GM18951 (cell line): ENCODE data around the gene TLCD3B.

Experiments used
- POLR2A ChIP-seq: IDR thresholded peaks from 4 replicates; pipeline ENCODE4 v1.6.1; 2011; ENCODE audit warnings: mild to moderate bottlenecking; ENCODE audit not compliant: insufficient read length, insufficient read depth; ENCODE audit errors: extremely low read depth
- in situ Hi-C: fragments of 300-500 bp; cut with MboI; formaldehyde crosslinking; loops from one replicate; pipeline ENCODE4 v1.12.0; 2022; ENCODE audit warnings: low sequenced_read_pairs, mixed read lengths, inconsistent platforms; ENCODE audit not compliant: unreplicated experiment

TLCD3B gene

GRCh38 chr16:29986231-29986630 lies 44.8 kb downstream of the TLCD3B start:
- no peak for TF ChIP-seq POLR2A
- in situ Hi-C loops, result no loop called here

DNA sequence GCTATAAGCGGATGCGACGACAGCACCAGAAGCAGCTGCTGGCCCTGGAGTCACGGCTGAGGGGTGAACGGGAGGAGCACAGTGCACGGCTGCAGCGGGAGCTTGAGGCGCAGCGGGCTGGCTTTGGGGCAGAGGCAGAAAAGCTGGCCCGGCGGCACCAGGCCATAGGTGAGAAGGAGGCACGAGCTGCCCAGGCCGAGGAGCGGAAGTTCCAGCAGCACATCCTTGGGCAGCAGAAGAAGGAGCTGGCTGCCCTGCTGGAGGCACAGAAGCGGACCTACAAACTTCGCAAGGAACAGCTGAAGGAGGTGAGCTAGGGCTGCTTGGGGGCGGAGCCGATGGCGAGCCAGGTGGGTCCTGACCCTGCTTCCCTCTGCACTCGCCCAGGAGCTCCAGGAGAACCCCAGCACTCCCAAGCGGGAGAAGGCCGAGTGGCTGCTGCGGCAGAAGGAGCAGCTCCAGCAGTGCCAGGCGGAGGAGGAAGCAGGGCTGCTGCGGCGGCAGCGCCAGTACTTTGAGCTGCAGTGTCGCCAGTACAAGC lies 45.7 kb downstream of the TLCD3B start:
- TF ChIP-seq POLR2A, result no peak
- in situ Hi-C loops, result no loop called here

DNA sequence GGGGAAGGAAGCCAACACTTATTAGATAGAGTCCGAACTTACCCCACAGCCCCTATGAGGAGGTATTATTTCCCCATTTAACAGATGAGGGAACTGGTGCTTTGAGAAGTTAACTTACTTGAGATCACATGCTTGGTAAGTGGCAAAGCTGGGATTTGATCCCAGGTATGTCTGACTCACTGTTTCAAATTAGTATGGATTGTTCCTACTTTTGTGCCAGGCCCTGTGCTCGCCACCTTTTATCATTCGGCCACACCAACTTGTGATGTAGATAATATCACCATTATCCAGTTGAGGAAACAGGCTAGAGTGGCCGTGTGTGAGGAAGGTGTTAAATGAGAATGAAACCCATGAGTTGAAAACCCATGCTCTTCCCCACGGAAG lies 46.3 kb downstream of the TLCD3B start:
- no peak for TF ChIP-seq POLR2A
- in situ Hi-C loops, result no loop called here

GRCh38 chr16:29984137-29984763 lies 46.8 kb downstream of the TLCD3B start:
- in situ Hi-C loops, result no loop called here
- TF ChIP-seq POLR2A, result no peak

GRCh38 chr16:29983420-29984136 lies 47.5 kb downstream of the TLCD3B start:
- in situ Hi-C loops, result no loop called here
- TF ChIP-seq POLR2A, result no peak

DNA sequence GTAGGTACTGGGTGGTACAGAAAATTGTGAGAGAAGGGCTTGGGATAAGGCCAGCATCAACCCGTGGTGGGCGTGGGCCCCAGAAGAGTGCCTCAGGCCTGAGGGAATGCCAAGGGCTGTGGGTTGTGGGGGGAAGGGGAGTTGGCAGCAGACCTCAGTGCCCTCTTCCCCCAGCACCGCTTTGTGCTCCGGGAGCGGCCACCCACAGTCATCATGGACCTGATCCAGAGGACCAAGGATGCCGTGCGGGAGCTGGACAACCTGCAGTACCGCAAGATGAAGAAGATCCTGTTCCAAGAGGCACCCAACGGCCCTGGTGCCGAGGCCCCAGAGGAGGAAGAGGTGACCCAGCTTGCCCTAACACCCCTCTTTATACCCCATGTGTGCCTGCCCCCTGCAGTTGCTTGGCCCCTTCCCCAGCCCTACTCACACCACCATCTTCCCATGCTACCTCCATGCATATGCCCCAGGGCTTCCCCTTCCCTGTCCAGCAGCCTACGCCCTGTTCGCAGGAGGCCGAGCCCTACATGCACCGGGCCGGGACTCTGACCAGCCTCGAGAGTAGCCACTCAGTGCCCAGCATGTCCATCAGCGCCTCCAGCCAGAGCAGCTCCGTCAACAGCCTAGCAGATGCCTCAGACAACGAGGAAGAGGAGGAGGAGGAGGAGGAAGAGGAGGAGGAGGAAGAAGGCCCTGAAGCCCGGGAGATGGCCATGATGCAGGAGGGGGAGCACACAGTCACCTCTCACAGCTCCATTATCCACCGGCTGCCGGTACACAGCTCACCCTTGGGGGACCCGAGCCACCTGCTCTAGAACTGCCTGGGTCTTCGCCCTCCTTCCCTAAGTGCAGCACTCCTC lies 48.3 kb downstream of the TLCD3B start:
- TF ChIP-seq POLR2A, result no peak
- in situ Hi-C loops, result no loop called here

DNA sequence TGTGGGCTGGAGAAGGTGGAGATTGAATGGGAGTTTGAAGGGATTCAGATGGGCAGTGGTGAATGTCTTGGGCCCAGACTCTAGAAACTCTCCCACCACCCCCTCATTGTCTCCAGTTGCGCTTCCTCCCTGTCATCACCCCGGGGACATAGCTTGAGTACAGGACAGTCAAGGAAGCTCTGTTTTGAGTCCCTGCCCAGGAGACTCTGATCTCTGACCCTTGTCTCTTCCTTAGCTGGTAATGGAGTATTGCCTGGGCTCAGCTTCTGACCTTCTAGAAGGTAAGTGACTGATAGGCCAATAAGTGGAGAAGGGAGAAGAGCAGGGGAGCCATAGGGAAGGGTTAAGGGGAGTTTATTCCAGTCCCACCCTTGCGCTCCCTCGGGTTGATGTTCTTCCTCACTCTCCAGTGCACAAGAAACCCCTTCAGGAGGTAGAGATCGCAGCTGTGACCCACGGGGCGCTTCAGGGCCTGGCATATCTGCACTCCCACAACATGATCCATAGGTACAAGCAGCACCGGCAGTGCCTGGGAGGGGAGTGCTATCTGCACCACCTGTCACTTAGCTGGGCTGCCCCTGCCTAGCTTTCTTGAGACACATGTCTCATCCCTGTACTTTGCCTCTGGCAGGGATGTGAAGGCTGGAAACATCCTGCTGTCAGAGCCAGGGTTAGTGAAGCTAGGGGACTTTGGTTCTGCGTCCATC lies 52.4 kb downstream of the TLCD3B start:
- in situ Hi-C loops, result no loop called here
- TF ChIP-seq POLR2A, result no peak

GRCh38 chr16:29978081-29978480 lies 53.0 kb downstream of the TLCD3B start:
- in situ Hi-C loops, result no loop called here
- TF ChIP-seq POLR2A, result no peak

DNA sequence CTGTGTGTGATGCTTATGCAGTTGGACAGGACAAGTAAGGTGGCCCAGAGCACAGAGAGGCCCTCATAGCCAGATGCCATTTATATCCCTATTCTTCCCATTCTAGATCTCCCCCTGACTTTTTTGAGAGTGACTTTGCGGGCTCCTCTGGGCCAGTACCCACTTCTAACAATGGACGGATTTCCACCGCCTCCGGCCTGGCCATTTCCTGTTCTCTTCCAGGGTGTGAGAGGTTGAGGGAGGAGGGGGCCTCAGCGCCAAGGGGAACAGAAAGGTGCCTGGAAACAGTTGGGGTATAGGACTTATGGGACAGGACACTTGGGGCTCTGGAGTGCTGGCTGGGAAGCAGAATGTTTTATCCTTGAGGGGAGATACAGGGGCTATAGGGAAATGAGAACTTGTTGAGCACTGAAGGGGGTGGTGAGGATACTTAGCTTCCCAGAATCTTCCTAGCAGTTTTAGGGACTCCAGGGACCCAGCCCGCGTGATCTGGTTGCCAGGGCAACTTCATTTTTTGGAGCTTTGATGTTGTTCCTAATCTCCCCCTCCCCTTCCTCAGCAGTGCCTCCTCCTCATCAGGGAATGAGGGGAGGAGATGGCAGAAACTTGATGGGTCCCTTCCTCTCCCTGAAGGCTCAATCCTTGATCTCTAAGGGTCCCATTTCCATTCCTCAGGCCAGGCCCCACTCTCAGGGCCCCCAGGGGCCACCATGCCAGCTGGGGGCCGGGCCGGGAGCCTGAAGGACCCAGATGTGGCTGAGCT lies 53.8 kb downstream of the TLCD3B start:
- TF ChIP-seq POLR2A, result no peak
- in situ Hi-C loops, result no loop called here

- in situ Hi-C loops, result no loop called here
- TF ChIP-seq POLR2A, result no peak
These were observed 55.1 kb downstream of the TLCD3B start for GRCh38 chr16:29975811-29976511.

DNA sequence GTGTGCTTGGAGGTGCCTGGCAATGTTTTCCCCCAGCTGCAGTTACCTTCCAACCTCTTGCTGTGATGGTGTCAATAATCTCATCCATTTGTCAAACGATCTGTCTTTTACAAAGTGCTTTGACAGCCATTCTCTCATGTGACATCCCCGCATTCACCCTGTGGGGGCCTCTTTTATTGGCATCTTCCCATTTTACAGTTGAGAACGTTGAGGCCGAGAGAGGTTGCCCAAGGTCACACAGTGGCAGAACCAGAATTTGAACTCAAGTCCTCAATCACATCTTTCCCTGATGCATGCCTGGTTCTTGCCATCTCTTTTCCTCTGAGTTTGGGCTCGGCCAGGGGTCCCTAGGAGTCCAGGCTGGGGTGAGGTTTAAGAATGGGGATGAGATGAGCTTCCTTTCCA lies 55.9 kb downstream of the TLCD3B start:
- in situ Hi-C loops, result no loop called here
- no peak for TF ChIP-seq POLR2A
